GM12891 (cell line): ENCODE measurements around the gene MAPT.

Experiments used
- POLR2A ChIP-seq: IDR thresholded peaks from 2 replicates; pipeline ENCODE4 v1.6.1; 2011; ENCODE audit warnings: low read depth, low read length, control low read depth
- POLR2AphosphoS5 ChIP-seq: IDR thresholded peaks from 2 replicates; pipeline ENCODE4 v1.6.1; 2011; ENCODE audit warnings: low read depth, low read length, control low read depth
- TAF1 ChIP-seq: IDR thresholded peaks from 2 replicates; pipeline ENCODE4 v1.6.1; 2011; ENCODE audit warnings: low read depth, low read length, control low read depth

GRCh38 chr17:46064460-46064859 is 170.1 kb downstream of the MAPT start:
- TF ChIP-seq POLR2A (no peak), POLR2AphosphoS5 (no peak), TAF1 (no peak)
